GM21447 (cell line): ENCODE measurements around the gene CBLN3.
A peak's percentile ranks its signal among the peaks of the same experiment; 100 is the strongest.
"Not testable (repeated sequence)": the region's sequence is repeated elsewhere in the genome, so short reads cannot be mapped to it uniquely, and the experiment has no call there.

Source experiments
- ATAC-seq: cut with Tn5 transposase; IDR thresholded peaks from one replicate; pipeline ENCODE4 v1.9.1; 2021; ENCODE audit not compliant: unreplicated experiment

Gene CBLN3

GRCh38 chr14:24429395-24430142, at the start of gene CBLN3, which contains the start of gene KHNYN:
TSS of gene CBLN3 (minus strand) at chr14:24429668. CDS start at chr14:24429054, 614 bp downstream.
TSS of gene KHNYN (plus strand) at chr14:24429954. CDS start at chr14:24430731, 777 bp downstream.
- peak; percentile 84 for ATAC-seq

- ATAC-seq, result no peak
These were observed 45.8 kb upstream of the CBLN3 start for GRCh38 chr14:24475261-24475660.

GRCh38 chr14:24473211-24473610, 43.7 kb upstream of the CBLN3 start:
- no peak for ATAC-seq

GRCh38 chr14:24470450-24470849, 41.0 kb upstream of the CBLN3 start:
- ATAC-seq, result not testable (repeated sequence)

GRCh38 chr14:24465805-24466204, 36.3 kb upstream of the CBLN3 start:
- no peak for ATAC-seq

- ATAC-seq, result no peak
These were observed 35.9 kb upstream of the CBLN3 start for GRCh38 chr14:24465368-24465767.

- no peak for ATAC-seq
These were observed 34.7 kb upstream of the CBLN3 start for GRCh38 chr14:24463884-24464785.

GRCh38 chr14:24463017-24463883, 33.8 kb upstream of the CBLN3 start:
- ATAC-seq, result no peak

GRCh38 chr14:24461336-24461735, 31.9 kb upstream of the CBLN3 start:
- no peak for ATAC-seq

- no peak for ATAC-seq
These were observed 29.9 kb upstream of the CBLN3 start for GRCh38 chr14:24459331-24459730.

GRCh38 chr14:24458736-24459135, 29.3 kb upstream of the CBLN3 start:
- ATAC-seq, result no peak

- no peak for ATAC-seq
These were observed 27.5 kb upstream of the CBLN3 start for GRCh38 chr14:24456980-24457379.

GRCh38 chr14:24450828-24451227, 21.4 kb upstream of the CBLN3 start:
- ATAC-seq, result not testable (repeated sequence)

- ATAC-seq, result no peak
These were observed 13.7 kb upstream of the CBLN3 start for GRCh38 chr14:24443053-24443665.

- ATAC-seq, result peak; percentile 91
These were observed 13.0 kb upstream of the CBLN3 start, which contains the start of gene SDR39U1 for GRCh38 chr14:24442240-24443052. TSS of gene SDR39U1 (minus strand) at chr14:24442776. CDS start at chr14:24442769, 7 bp downstream.

- ATAC-seq, result no peak
These were observed 12.4 kb upstream of the CBLN3 start for GRCh38 chr14:24441904-24442239.

GRCh38 chr14:24441485-24441884, 12.0 kb upstream of the CBLN3 start:
- no peak for ATAC-seq

- ATAC-seq, result no peak
These were observed 11.3 kb upstream of the CBLN3 start for GRCh38 chr14:24440606-24441399.
